HUES64 (cell line): Measurements from ENCODE around the gene RGS8.

Experiments used
- H3K27ac ChIP-seq: 2 replicates; pipeline ENCODE4 v1.7.0; 2013; ENCODE audit warnings: low read depth, low read length, inconsistent platforms
- H3K27me3 ChIP-seq: 2 replicates; pipeline ENCODE4 v1.6.1; 2013; ENCODE audit warnings: mild to moderate bottlenecking, low read length; ENCODE audit not compliant: insufficient read depth
- H3K36me3 ChIP-seq: 2 replicates; pipeline ENCODE4 v1.6.1; 2013; ENCODE audit warnings: mild to moderate bottlenecking, low read length; ENCODE audit not compliant: insufficient read depth
- H3K4me1 ChIP-seq: 2 replicates; pipeline ENCODE4 v1.6.1; 2013; ENCODE audit warnings: mild to moderate bottlenecking, low read length, moderate library complexity; ENCODE audit not compliant: insufficient read depth
- H3K4me3 ChIP-seq: 2 replicates; pipeline ENCODE4 v1.5.1; 2013; ENCODE audit warnings: mild to moderate bottlenecking, low read length, moderate library complexity
- H3K9ac ChIP-seq: 2 replicates; pipeline ENCODE4 v1.6.1; 2013; ENCODE audit warnings: mild to moderate bottlenecking, low read depth, low read length
- H3K9me3 ChIP-seq: 2 replicates; pipeline ENCODE4 v1.6.1; 2013; ENCODE audit warnings: low read depth, low read length; ENCODE audit not compliant: insufficient read depth
- WGBS: fragments of 150-250, 120-280 bp; methylation state at CpG from one replicate; pipeline ENCODE4 v1.1.7; 2013; ENCODE audit warnings: missing lambda C conversion rate; 5-methylcytosine and 5-hydroxymethylcytosine counted together

The RGS8 gene

DNA sequence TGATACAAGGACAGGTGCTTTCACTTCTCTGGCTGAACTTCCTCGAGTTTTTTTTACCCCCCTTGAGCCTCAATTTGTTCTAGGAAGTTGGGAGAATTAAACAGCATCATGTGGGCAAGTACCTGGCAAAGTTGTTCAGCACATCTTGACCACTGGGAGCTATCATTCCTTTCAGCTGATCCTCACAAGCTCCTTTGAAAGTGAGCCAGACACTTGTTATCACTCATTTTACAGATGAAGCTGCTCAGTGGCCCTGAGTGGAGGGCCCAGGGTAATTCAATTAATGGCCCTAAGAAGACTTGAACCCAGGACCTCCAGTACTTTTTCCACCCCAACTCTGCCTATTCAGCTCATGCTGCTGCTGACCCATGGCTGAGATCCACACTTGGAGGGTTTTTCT lies 2.0 kb downstream of the RGS8 start:
- peaks cover 34% of the 10 kb centered on the region for H3K27me3 ChIP-seq

DNA sequence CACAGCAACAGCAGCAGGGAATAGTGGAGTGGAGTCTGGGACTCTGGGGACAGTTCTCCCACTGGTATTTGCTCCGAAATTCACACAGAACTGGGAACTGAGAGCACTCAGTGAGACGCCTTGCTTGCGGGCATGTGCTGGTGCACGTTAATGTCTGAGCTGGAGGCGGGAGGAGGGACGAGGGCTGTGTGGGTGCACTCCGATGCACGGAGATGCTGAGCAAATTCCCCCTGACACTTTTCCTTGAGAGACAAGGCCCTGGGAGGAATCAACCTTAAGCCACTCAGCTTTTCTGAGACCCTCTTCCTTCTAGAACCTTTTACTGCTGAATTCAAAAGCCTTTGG lies 2.8 kb downstream of the RGS8 start:
- Histone ChIP-seq H3K9me3 (no peaks in the 10 kb centered on the region), H3K4me3 (no peak overlapping the region), H3K9ac (no peak overlapping the region), H3K27ac (no peak overlapping the region), H3K36me3 (no peaks in the 10 kb centered on the region), H3K27me3 (peaks cover 34% of the 10 kb centered on the region), H3K4me1 (peaks cover 15% of the 10 kb centered on the region)
- WGBS: 91% methylated on average over 8 of the region's 8 CpGs

More for the DNA sequence above, 2.0 kb downstream of the RGS8 start:
- Histone ChIP-seq H3K36me3 (no peaks in the 10 kb centered on the region), H3K27ac (no peak overlapping the region), H3K4me3 (no peak overlapping the region), H3K9ac (no peak overlapping the region), H3K9me3 (no peaks in the 10 kb centered on the region), H3K4me1 (peaks cover 10% of the 10 kb centered on the region)
- WGBS: 56% methylated on average over 1 of the region's 1 CpG

DNA sequence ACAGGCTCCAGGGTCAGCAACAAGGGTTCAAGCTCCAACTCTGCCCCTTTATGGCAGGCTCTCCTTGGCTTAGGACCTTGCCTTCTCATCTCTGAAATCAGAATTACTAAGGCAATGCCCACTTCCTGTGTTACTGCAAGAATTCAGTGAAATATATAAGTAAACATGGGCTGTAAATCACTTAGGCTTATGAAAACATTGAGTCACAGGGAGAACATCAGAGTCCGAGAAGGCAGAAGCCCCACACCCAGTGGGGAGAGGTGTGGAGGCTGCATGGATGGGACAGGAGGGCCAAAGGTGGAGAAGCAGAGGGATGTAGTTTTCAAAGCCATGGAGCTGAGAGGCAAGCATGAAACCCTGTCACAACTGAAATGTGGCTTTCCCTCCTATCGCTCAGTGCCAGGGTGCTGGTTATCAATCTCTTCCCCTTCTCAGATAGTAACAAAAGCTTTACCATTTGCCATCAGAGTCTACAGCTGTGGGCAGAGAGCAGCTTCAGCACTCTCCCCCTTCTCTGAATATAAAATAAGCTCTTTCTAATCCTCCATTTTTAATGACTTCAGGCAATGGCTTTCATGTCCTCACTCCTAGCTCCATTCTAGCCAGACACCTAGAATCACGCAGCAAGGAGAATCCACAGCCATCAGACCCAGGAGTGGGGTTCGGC lies 3.4 kb downstream of the RGS8 start:
- Histone ChIP-seq H3K36me3 (no peaks in the 10 kb centered on the region), H3K4me1 (peaks cover 15% of the 10 kb centered on the region), H3K9ac (no peak overlapping the region), H3K27ac (no peak overlapping the region), H3K27me3 (peaks cover 32% of the 10 kb centered on the region), H3K9me3 (no peaks in the 10 kb centered on the region), H3K4me3 (no peak overlapping the region)
- WGBS: 88% methylated on average over 4 of the region's 4 CpGs

DNA sequence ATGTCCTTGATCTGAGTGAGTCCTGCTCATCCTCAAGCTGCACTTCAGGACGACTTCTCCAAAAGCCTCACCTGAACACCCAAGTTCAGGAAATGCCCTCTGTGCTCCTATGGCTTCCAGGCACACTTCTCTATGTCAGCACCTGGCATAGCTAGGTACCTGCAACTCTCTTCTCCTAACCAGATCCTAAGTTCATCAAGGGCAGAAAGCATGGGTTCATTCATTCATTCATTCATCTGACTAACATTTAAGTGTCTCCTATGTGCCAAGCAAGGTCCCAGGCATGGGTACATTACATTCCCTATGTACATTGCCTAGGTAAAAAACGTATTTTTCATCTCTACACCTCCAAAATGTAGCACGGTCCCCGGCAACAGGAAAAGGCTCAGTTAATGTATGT lies 4.0 kb downstream of the RGS8 start:
- no peaks in the 10 kb centered on the region for H3K9me3 ChIP-seq
- H3K27ac ChIP-seq: no peak overlapping the region
- 91% methylated on average over 4 of the region's 4 CpGs for WGBS
- H3K27me3 ChIP-seq: peaks cover 32% of the 10 kb centered on the region
- H3K9ac ChIP-seq: no peak overlapping the region
- H3K4me3 ChIP-seq: no peak overlapping the region
- peaks cover 15% of the 10 kb centered on the region for H3K4me1 ChIP-seq
- no peaks in the 10 kb centered on the region for H3K36me3 ChIP-seq

DNA sequence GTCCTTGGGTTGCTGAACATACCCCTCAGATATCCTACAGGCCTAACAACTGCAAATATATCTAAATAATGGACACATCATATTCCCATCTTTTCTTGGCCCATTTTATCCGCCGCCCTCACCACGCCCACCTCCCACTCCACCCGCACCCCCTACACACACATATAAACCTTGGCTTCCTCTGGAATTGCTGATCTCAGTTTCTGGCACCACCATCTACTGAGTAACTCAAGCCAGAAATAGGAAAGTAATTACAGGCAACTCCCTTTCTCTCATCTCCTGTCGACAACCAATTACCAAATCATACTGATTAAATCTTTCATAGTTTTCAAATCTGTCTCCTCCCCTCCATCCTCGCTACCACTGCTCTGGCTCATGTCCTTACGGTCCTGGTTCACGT lies 4.7 kb downstream of the RGS8 start:
- Histone ChIP-seq H3K9me3 (no peaks in the 10 kb centered on the region), H3K4me1 (peaks cover 15% of the 10 kb centered on the region), H3K27me3 (peaks cover 26% of the 10 kb centered on the region), H3K4me3 (no peak overlapping the region), H3K27ac (no peak overlapping the region), H3K9ac (no peak overlapping the region), H3K36me3 (no peaks in the 10 kb centered on the region)
- WGBS: 94% methylated on average over 8 of the region's 8 CpGs

DNA sequence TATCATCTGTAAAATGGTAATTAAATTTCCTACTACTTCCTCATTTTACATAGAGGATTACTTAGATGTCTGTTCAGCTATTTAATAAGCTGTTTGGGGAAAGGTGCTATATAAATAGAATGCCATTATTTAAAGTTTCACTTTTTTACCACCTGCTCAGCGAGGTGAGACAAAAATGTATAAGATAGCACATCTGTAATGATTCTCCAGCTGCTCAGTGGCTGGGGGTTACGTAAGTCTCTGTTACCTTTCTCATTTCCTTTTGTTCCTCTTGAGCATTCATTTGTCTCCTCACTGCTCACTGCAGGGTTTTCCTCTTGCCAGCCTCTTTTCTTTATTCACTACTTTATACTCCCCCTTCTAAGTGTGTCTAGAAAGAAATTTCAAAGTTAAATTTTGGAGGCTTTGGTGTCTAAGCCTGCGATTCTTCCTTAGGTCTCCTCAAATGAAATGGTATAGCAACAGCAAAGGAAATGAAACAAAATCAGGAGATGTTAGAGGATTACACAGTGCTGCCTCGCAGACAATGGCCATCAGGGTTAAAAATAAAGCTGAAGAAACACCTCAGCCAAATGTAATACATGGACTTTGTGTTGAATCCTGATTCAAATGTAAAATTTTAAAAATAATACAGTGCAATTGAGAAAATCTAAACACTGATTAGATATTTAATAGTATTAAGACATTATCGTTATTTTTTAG lies 6.8 kb downstream of the RGS8 start:
- 87% methylated on average over 4 of the region's 5 CpGs for WGBS
- Histone ChIP-seq H3K9ac (no peak overlapping the region), H3K9me3 (no peaks in the 10 kb centered on the region), H3K4me1 (peaks cover 10% of the 10 kb centered on the region), H3K27me3 (peaks cover 10% of the 10 kb centered on the region; the same call in 1 of the 2 replicates), H3K36me3 (no peaks in the 10 kb centered on the region), H3K27ac (no peak overlapping the region), H3K4me3 (no peak overlapping the region)

DNA sequence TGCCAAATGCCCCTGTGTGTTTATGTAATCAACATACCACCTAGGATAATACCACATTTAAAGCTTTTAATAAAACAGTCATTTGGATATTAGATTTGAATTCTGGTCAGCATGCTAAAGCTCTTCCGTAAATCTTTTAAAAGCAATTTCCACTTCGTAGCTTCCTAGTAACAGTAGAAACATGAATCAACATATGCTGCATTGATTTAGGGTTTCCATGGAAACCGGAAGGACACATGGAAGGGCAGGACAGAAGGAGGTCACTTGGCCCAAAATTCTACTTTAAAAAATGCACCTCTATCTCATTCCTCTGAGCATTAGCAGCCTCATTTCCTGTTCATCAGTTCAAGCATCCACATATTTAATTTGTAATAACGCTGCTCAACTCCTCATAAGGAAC lies 8.1 kb downstream of the RGS8 start:
- 91% methylated on average over 4 of the region's 4 CpGs for WGBS
- no peak overlapping the region for H3K4me3 ChIP-seq
- no peaks in the 10 kb centered on the region for H3K9me3 ChIP-seq
- no peak overlapping the region for H3K27ac ChIP-seq
- no peaks in the 10 kb centered on the region for H3K36me3 ChIP-seq
- peaks cover 3% of the 10 kb centered on the region; the same call in 1 of the 2 replicates for H3K27me3 ChIP-seq
- H3K4me1 ChIP-seq: peaks cover 17% of the 10 kb centered on the region
- no peak overlapping the region for H3K9ac ChIP-seq

DNA sequence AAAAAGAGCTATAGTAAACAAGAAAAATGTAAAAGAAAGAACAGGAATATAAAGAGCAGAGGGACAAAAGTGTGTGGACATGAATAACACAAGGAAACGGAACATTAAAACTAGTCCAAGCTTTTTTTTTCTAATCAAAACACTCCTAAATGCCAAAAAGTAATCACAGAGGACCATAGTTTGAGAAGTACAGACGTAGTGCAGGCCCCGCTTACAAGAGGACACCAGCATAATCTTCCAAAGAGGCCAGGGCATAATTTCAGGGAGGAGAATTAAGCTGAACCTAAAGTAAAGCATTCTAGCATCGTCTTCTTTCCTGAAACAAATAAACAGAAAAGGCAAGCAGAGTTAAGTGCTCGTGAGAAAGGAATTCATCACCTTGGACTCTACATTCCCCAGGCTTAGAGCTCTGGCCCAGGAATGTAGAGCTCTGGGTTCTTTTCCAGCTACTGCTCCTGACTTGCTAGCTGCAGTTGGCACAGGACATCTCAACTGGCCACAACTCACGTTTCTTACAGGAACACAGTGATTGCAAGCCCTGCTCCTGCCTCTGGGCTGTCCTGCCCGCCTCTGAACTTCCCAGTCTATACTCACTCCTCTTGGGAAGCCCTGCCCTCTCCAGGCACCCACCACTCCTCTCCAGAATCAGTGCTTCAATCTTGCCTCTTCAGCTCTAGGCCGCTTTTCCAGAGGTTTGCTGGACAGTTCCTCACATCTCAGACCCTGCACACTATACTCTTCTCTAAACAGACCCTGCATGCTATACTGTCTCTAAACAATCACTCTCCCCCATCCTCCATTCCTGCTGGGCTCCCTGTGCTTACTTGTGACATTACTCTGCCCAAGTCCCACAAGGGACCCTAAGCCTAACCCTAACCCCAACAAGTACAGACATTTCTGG lies 9.8 kb downstream of the RGS8 start:
- H3K4me1 ChIP-seq: peaks cover 19% of the 10 kb centered on the region
- no peaks in the 10 kb centered on the region for H3K36me3 ChIP-seq
- no peaks in the 10 kb centered on the region for H3K27me3 ChIP-seq
- 78% methylated on average over 8 of the region's 8 CpGs for WGBS
- H3K27ac ChIP-seq: no peak overlapping the region
- no peak overlapping the region for H3K4me3 ChIP-seq
- no peaks in the 10 kb centered on the region for H3K9me3 ChIP-seq
- no peak overlapping the region for H3K9ac ChIP-seq

DNA sequence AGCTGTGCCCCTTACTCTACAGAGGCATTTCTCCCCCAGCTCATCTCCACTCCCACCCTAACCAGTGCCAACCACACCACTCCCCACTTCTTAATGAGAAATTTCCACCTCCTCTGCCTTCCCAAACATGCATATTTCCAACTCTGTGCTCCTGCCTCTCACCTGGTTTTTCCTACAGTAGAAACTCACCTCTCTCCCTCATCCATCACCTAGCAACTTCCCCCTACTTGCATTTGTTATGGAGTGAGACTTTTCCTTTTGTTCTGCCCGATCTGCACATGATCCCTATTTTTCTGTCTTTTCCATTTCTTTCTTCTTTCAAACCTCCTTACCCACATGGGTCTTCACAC lies 11.9 kb downstream of the RGS8 start:
- Histone ChIP-seq H3K27me3 (no peaks in the 10 kb centered on the region), H3K9me3 (no peaks in the 10 kb centered on the region), H3K9ac (no peak overlapping the region), H3K4me1 (peaks cover 29% of the 10 kb centered on the region), H3K36me3 (no peaks in the 10 kb centered on the region), H3K27ac (no peak overlapping the region), H3K4me3 (no peak overlapping the region)
- WGBS: 30% methylated on average over 1 of the region's 1 CpG

DNA sequence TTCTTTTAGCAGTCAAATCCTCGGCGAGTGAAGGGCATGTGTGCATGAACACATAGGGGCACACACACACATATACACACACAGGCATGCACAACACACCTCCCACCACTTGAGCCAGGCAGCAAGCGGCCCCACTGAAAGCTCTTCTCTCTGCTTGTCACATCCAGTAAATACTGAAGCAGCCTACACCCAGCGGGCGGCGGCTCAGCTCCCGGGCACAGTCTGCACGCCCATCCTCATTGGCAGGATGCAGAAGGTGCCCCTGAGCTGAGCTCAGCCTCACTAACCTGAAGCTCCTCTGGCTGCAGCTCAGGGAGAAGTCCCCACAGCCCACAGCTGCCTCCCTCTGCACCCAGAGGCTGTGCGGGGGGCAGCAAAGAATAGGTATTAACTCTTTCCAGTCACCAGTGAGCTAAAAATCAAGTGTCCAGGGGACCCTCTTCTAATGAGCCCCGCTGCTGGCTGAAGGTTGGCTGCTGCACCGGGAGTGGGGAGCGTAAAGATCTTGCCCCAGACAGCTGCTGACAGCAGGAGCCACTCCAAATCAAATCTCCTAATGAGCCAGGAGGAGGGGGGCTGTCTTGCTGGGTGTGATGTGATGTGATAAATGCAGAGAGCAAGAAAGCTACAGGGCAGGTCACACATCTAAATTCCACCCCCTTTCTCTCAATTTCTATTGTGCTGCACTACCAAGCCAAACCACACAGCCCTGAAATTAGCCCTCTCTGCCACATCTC lies 12.5 kb downstream of the RGS8 start:
- Histone ChIP-seq H3K9me3 (no peaks in the 10 kb centered on the region), H3K27me3 (no peaks in the 10 kb centered on the region), H3K9ac (no peak overlapping the region), H3K36me3 (no peaks in the 10 kb centered on the region), H3K4me3 (no peak overlapping the region), H3K4me1 (peaks cover 29% of the 10 kb centered on the region), H3K27ac (no peak overlapping the region)
- WGBS: 74% methylated on average over 12 of the region's 12 CpGs
